H1 (cell line): ENCODE results near the gene FAM120B. TPM values are rescaled to one million over a fixed set of nuclear protein-coding genes. Genes with fewer than 3 reads are reported as not detected.
A peak's percentile ranks its signal among the peaks of the same experiment; 100 is the strongest.

Experiments
- CTCF ChIA-PET: fragments of 300-600 bp; sonication (Branson Sonifier 250); formaldehyde crosslinking; loops from one replicate; lab custom pipeline; 2021; ENCODE audit not compliant: partially characterized antibody; lab: Charles Lee
- POLR2A ChIA-PET: fragments of 300-600 bp; sonication (Branson Sonifier 250); formaldehyde crosslinking; loops from one replicate; lab custom pipeline; 2021; ENCODE audit warnings: inconsistent platforms; ENCODE audit not compliant: partially characterized antibody; lab: Charles Lee
- DNase-seq, 2 experiments: peaks; one replicate each; pipeline versions ENCODE4 v3.0.0 to v3.0.0-alpha.2; 2010 to 2022; ENCODE audit warnings: low spot score in 2 of 2, low read depth in 1 of 2, mixed read lengths in 1 of 2
- FAIRE-seq: peaks from 2 replicates; lab custom pipeline; 2011; peaks lifted over from hg19 to GRCh38; lab: Jason Lieb, UNC
- H2AFZ ChIP-seq: 2 replicates; pipeline ENCODE4 v1.8.1; 2012; ENCODE audit warnings: low read length, inconsistent platforms
- H2AK5ac ChIP-seq: 2 replicates; pipeline ENCODE4 v1.6.1; 2013; ENCODE audit warnings: low read depth, low read length
- H2BK120ac ChIP-seq: replicated peaks from 2 replicates; pipeline ENCODE3; 2013; ENCODE audit warnings: low read depth, low read length, inconsistent platforms
- H2BK12ac ChIP-seq: 2 replicates; pipeline ENCODE4 v1.6.1; 2013; ENCODE audit warnings: low read depth, low read length
- H2BK15ac ChIP-seq: 2 replicates; pipeline ENCODE4 v1.6.1; 2013; ENCODE audit warnings: low read length
- H2BK20ac ChIP-seq: 2 replicates; pipeline ENCODE4 v1.6.1; 2013; ENCODE audit warnings: low read length
- H2BK5ac ChIP-seq: 2 replicates; pipeline ENCODE4 v1.6.1; 2013; ENCODE audit warnings: low read depth, low read length
- H3K14ac ChIP-seq: 2 replicates; pipeline ENCODE4 v1.6.1; 2013; ENCODE audit warnings: inconsistent platforms; ENCODE audit not compliant: insufficient read length
- H3K18ac ChIP-seq: 2 replicates; pipeline ENCODE4 v1.6.1; 2013; ENCODE audit warnings: low read length; ENCODE audit errors: extremely low read depth
- H3K23ac ChIP-seq: 2 replicates; pipeline ENCODE4 v1.6.1; 2013; ENCODE audit warnings: inconsistent platforms; ENCODE audit not compliant: insufficient read length
- H3K23me2 ChIP-seq: 2 replicates; pipeline ENCODE4 v1.6.1; 2013; ENCODE audit warnings: low read depth, low read length
- H3K27ac ChIP-seq: 2 replicates; pipeline ENCODE4 v1.6.1; 2011; ENCODE audit warnings: low read depth, low read length, inconsistent platforms
- H3K27me3 ChIP-seq, 4 experiments: replicated peaks in 1 of 4; 1 replicate in 1 of 4; 2 replicates in 3 of 4; pipeline versions ENCODE4 v1.6.1 to v1.8.1; 2011 to 2013; ENCODE audit warnings: low read length in 3 of 4, mild to moderate bottlenecking in 3 of 4, inconsistent platforms in 2 of 4, mixed read lengths in 2 of 4, moderate library complexity in 1 of 4; ENCODE audit not compliant: control insufficient read depth in 3 of 4, insufficient read depth in 3 of 4; ENCODE audit errors: extremely low read depth in 1 of 4
- H3K36me3 ChIP-seq, 4 experiments: 2 replicates each; pipeline versions ENCODE4 v1.6.1 to v1.8.1; 2011 to 2013; ENCODE audit warnings: mild to moderate bottlenecking in 4 of 4, low read length in 3 of 4, moderate library complexity in 2 of 4, control low read depth in 1 of 4, inconsistent platforms in 1 of 4; ENCODE audit not compliant: insufficient read depth in 4 of 4, control insufficient read depth in 2 of 4
- H3K4ac ChIP-seq: replicated peaks from 2 replicates; pipeline ENCODE3; 2013; ENCODE audit warnings: low read length, low read depth, mixed read lengths, inconsistent platforms; ENCODE audit not compliant: insufficient read length
- H3K4me1 ChIP-seq, 4 experiments: replicated peaks in 1 of 4; 1 replicate in 1 of 4; 2 replicates in 3 of 4; pipeline versions ENCODE4 v1.6.1 to v1.8.1; 2011 to 2013; ENCODE audit warnings: low read length in 3 of 4, inconsistent platforms in 2 of 4, mixed read lengths in 1 of 4; ENCODE audit not compliant: insufficient read depth in 4 of 4, control insufficient read depth in 3 of 4
- H3K4me2 ChIP-seq, 2 experiments: 2 replicates each; pipeline versions ENCODE4 v1.6.1 to v1.8.1; 2011 to 2013; ENCODE audit warnings: low read depth in 2 of 2, low read length in 2 of 2, control low read depth in 1 of 2, inconsistent platforms in 1 of 2, mild to moderate bottlenecking in 1 of 2; ENCODE audit not compliant: insufficient read depth in 1 of 2
- H3K4me3 ChIP-seq, 4 experiments: fragments of 200-600, 300-600 bp in 1 of 4; sonication (generic), shearing (Covaris generic), sonication (Bioruptor Twin) in 1 of 4; 2 replicates each; pipeline versions ENCODE4 v1.5.1 to v1.8.1; 2011 to 2016; ENCODE audit warnings: low read length in 4 of 4, low read depth in 3 of 4, control low read depth in 2 of 4, inconsistent platforms in 2 of 4, mild to moderate bottlenecking in 2 of 4, mixed read lengths in 1 of 4, moderate library complexity in 1 of 4; ENCODE audit not compliant: insufficient read depth in 2 of 4; ENCODE audit errors: extremely low read depth in 1 of 4
- H3K56ac ChIP-seq: replicated peaks from 2 replicates; pipeline ENCODE3; 2013; ENCODE audit warnings: low read depth, mild to moderate bottlenecking, mixed read lengths, low read length, inconsistent platforms; ENCODE audit not compliant: insufficient read length
- H3K79me1 ChIP-seq: 2 replicates; pipeline ENCODE4 v1.6.1; 2013; ENCODE audit warnings: low read depth, low read length, control low read depth
- H3K79me2 ChIP-seq, 2 experiments: 2 replicates each; pipeline versions ENCODE4 v1.6.1 to v1.8.1; 2012 to 2013; ENCODE audit warnings: low read length in 2 of 2, mild to moderate bottlenecking in 2 of 2, inconsistent platforms in 1 of 2; ENCODE audit not compliant: insufficient read depth in 2 of 2, control insufficient read depth in 1 of 2
- H3K9ac ChIP-seq, 4 experiments: replicated peaks in 1 of 4; 1 replicate in 1 of 4; 2 replicates in 3 of 4; pipeline versions ENCODE4 v1.6.1 to v1.8.1; 2011 to 2013; ENCODE audit warnings: low read depth in 3 of 4, low read length in 3 of 4, control low read depth in 2 of 4, mild to moderate bottlenecking in 2 of 4, moderate library complexity in 2 of 4, inconsistent platforms in 1 of 4; ENCODE audit errors: extremely low read depth in 1 of 4
- H3K9me3 ChIP-seq, 2 experiments: 2 replicates each; pipeline versions ENCODE4 v1.6.1 to v1.8.1; 2012 to 2013; ENCODE audit warnings: mild to moderate bottlenecking in 2 of 2, moderate library complexity in 2 of 2, control low read depth in 1 of 2, inconsistent platforms in 1 of 2, low read depth in 1 of 2, low read length in 1 of 2, mixed read lengths in 1 of 2; ENCODE audit not compliant: insufficient read depth in 2 of 2
- H4K20me1 ChIP-seq, 2 experiments: replicated peaks in 1 of 2; 2 replicates each; pipeline versions ENCODE3 to v1.8.1; 2011 to 2013; ENCODE audit warnings: inconsistent platforms in 2 of 2, low read length in 2 of 2, mild to moderate bottlenecking in 1 of 2; ENCODE audit not compliant: insufficient read depth in 2 of 2, control insufficient read depth in 1 of 2
- H4K5ac ChIP-seq: 2 replicates; pipeline ENCODE4 v1.6.1; 2013; ENCODE audit warnings: low read length, low read depth, mixed read lengths, inconsistent platforms; ENCODE audit not compliant: insufficient read length
- H4K8ac ChIP-seq: 2 replicates; pipeline ENCODE4 v1.8.0; 2013; ENCODE audit warnings: mild to moderate bottlenecking, moderate library complexity, low read length, inconsistent platforms; ENCODE audit not compliant: insufficient read depth; ENCODE audit errors: extremely low read depth
- H4K91ac ChIP-seq: replicated peaks from 2 replicates; pipeline ENCODE3; 2013; ENCODE audit warnings: low read length, mixed read lengths, inconsistent platforms; ENCODE audit not compliant: insufficient read length
- FOSL1 ChIP-seq: IDR thresholded peaks from 2 replicates; pipeline ENCODE4 v1.6.1; 2011; ENCODE audit warnings: mild to moderate bottlenecking, low read depth, low read length, moderate library complexity; ENCODE audit not compliant: insufficient read depth
- WGBS, 2 experiments: shearing (Covaris generic) in 1 of 2; methylation state at CpG; one replicate each; pipeline versions ENCODE4 v1.1.6 to v1.1.7; 2013 to 2015; ENCODE audit warnings: low lambda C conversion rate in 2 of 2, mixed read lengths in 2 of 2, inconsistent platforms in 1 of 2, low coverage in 1 of 2, missing lambda C conversion rate in 1 of 2; ENCODE audit not compliant: insufficient replicate concordance in 2 of 2, insufficient coverage in 1 of 2, insufficient read length in 1 of 2; ENCODE audit errors: extremely low coverage in 1 of 2, missing lambda C conversion rate in 1 of 2; 5-methylcytosine and 5-hydroxymethylcytosine counted together
- long read RNA-seq, 2 experiments: library from RNA in 1 of 2; library from capped mRNA in 1 of 2; stranded (forward); transcript quantifications; one replicate each; pipeline ENCODE4 v2.0.0, GENCODE V29; 2021; ENCODE audit warnings: inconsistent platforms in 1 of 2
- polyA minus RNA-seq, 3 experiments: library from RNA; depleted of rRNA, polyadenylated mRNA; stranded (reverse); fragments of >200 nt; gene quantifications; 1 replicate in 2 of 3; 2 replicates in 1 of 3; pipeline ENCODE4 v1.2.3, GENCODE V29; 2011
- polyA plus RNA-seq, 7 experiments: library from polyadenylated mRNA; depleted of rRNA in 3 of 7; stranded (reverse) in 5 of 7; unstranded in 2 of 7; fragments of >200 nt in 5 of 7; fragments of 200-250 nt in 2 of 7; gene quantifications; 1 replicate in 5 of 7; 2 replicates in 1 of 7; 4 replicates in 1 of 7; pipeline versions ENCODE4 v1.2.1 to v1.2.3, GENCODE V29; 2011 to 2013; ENCODE audit warnings: missing spikeins in 2 of 7, mixed read lengths in 2 of 7
- total RNA-seq: library from RNA; stranded (reverse); fragmentation: NEBNext Ultra II Directional; extraction: Animal tissue kit (Norgen Biotek cat#: 25700); gene quantifications from 2 replicates; pipeline ENCODE4 v1.2.1, GENCODE V29; 2021
- TF ChIP-seq, protein P1 (sequence below): IDR thresholded peaks from 2 replicates; pipeline ENCODE4 v1.6.1; 2012; ENCODE audit warnings: inconsistent platforms

Gene FAM120B, protein sequence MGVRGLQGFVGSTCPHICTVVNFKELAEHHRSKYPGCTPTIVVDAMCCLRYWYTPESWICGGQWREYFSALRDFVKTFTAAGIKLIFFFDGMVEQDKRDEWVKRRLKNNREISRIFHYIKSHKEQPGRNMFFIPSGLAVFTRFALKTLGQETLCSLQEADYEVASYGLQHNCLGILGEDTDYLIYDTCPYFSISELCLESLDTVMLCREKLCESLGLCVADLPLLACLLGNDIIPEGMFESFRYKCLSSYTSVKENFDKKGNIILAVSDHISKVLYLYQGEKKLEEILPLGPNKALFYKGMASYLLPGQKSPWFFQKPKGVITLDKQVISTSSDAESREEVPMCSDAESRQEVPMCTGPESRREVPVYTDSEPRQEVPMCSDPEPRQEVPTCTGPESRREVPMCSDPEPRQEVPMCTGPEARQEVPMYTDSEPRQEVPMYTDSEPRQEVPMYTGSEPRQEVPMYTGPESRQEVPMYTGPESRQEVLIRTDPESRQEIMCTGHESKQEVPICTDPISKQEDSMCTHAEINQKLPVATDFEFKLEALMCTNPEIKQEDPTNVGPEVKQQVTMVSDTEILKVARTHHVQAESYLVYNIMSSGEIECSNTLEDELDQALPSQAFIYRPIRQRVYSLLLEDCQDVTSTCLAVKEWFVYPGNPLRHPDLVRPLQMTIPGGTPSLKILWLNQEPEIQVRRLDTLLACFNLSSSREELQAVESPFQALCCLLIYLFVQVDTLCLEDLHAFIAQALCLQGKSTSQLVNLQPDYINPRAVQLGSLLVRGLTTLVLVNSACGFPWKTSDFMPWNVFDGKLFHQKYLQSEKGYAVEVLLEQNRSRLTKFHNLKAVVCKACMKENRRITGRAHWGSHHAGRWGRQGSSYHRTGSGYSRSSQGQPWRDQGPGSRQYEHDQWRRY
- total RNA-seq, result 12.0 and 12.5 TPM in 2 replicates
- polyA plus RNA-seq (2011; rRNA removed), result 4.2 and 5.1 TPM in 2 replicates
- polyA plus RNA-seq (2011; cell fraction: cytosol; rRNA removed), result 5.8 TPM
- 11.3 TPM for polyA plus RNA-seq (2011; cell fraction: nucleus; rRNA removed)
- polyA plus RNA-seq (2012, experiment 1 of 2), result 6.9 to 9.1 TPM (median 8.0 TPM) in 4 replicates
- 1.6 TPM for polyA plus RNA-seq (2012, experiment 2 of 2)
- 8.2 TPM for polyA plus RNA-seq (2013, experiment 1 of 2)
- polyA plus RNA-seq (2013, experiment 2 of 2), result 8.6 TPM
- polyA minus RNA-seq (2011; rRNA and poly(A)+ RNA removed), result 22.0 and 30.5 TPM in 2 replicates
- 6.2 TPM for polyA minus RNA-seq (2011; cell fraction: cytosol; rRNA and poly(A)+ RNA removed)
- 35.7 TPM for polyA minus RNA-seq (2011; cell fraction: nucleus; rRNA and poly(A)+ RNA removed)
- long read RNA-seq, experiment 1, partial matches to known transcripts, result 5 of 13 reads
- long read RNA-seq, experiment 1, other reads (novel, unspliced or antisense), result 7 of 13 reads
- long read RNA-seq, experiment 2, full-length matches to known transcripts, result 1 of 5 reads
- long read RNA-seq, experiment 2, partial matches to known transcripts, result 2 of 5 reads
- long read RNA-seq, experiment 2, other reads (novel, unspliced or antisense), result 2 of 5 reads

DNA sequence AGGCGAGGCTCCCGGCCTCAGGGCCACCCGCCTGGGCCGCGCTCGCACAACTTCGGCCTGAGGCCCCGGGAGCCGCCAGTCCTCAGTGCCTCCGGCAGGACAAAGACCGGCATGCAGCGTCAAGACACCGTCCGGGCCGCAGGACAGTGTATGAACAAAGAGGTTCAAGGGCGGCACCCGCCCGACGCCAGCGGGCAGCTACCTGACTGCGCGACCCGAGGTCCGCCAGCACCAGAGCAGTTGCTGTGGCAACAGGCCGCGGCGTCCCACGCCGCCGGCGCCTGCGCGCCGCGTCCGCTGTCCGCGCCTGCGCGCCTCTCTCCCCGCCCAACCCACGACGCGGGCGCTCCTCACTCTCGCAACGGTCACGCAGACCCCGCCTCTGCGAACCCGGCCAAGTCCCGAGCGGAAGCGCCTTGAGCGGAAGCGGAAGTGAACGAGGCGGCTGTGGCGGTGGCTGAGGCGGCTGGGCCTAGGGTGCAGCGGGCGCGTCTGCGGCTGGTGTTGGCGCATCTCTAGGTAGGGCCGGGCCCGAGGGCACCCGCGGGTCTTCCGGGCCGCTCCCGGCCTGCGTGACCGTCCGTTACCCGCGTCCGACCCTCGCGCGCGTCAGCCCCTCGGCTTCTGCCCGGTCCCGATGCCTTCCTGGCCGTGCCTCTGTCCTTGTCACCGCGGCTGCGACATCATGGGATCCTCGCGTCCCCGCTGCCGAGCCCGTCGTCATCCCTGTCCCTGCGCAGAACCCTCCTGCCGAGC is at the start of gene FAM120B:
Gene FAM120B (plus strand): TSS at position 435 of the 756 bp plus-strand sequence. CDS start 10,633 bp downstream, outside the sequence.
- WGBS, 2 experiments, result 3% methylated on average over 74 of the region's 97 CpGs; no CpG with 5 or more reads in 1 of the 2 experiments
- peak within 1 kb of the TSS; percentile 83 for H3K4ac ChIP-seq
- H3K18ac ChIP-seq, result peak within 1 kb of the TSS; percentile 91
- peak within 1 kb of the TSS; percentile 55 to 72 (median 64) for H3K4me3 ChIP-seq
- peak; percentile 53 to 82 for DNase-seq
- H3K23ac ChIP-seq, result peak within 1 kb of the TSS; percentile 97
- peak within 1 kb of the TSS; percentile 71; the same call in 1 of the 2 replicates for H2BK12ac ChIP-seq
- peak within 1 kb of the TSS; percentile 93 for H4K8ac ChIP-seq
- peak within 1 kb of the TSS; percentile 95; the same call in 1 of the 2 replicates for H2AK5ac ChIP-seq
- H3K56ac ChIP-seq, result peak within 1 kb of the TSS; percentile 50
- H3K36me3 ChIP-seq, result peaks cover 0 to 13% (median 3%) of the 10 kb centered on the region in 4 experiments; a peak in 2 of 8 replicates
- peaks cover 0 to 9% (median 0%) of the 10 kb centered on the region in 4 experiments; a peak in 3 of 7 replicates for H3K4me1 ChIP-seq
- peak within 1 kb of the TSS; percentile 47; the same call in 1 of the 2 replicates for H2BK5ac ChIP-seq
- peaks cover 0 to 2% of the 10 kb centered on the region in 2 experiments for H4K20me1 ChIP-seq
- FAIRE-seq, result no peak
- CTCF ChIA-PET, result interaction anchor here (1.0 to 1.2 kb wide), 2 partner anchors 9 to 28 kb away, joined by 3 read pairs; no protein-coding TSS in a partner anchor
- peak within 1 kb of the TSS; percentile 12 for H2AFZ ChIP-seq
- peak within 1 kb of the TSS; percentile 56 for H2BK120ac ChIP-seq
- no peak within 1 kb of the TSS for H3K14ac ChIP-seq
- peak within 1 kb of the TSS in 3 of 4 experiments; percentile 45 to 66 (median 48); a peak in 6 of 7 replicates for H3K9ac ChIP-seq
- no peaks in the 10 kb centered on the region; the same call in 1 of the 2 replicates for H3K79me1 ChIP-seq
- H2BK15ac ChIP-seq, result peak within 1 kb of the TSS; percentile 37; the same call in 1 of the 2 replicates
- H3K79me2 ChIP-seq, result peaks cover 0 to 23% of the 10 kb centered on the region in 2 experiments; a peak in 2 of 4 replicates
- peak within 1 kb of the TSS; percentile 90 to 93 for H3K4me2 ChIP-seq
- H4K91ac ChIP-seq, result peak within 1 kb of the TSS; percentile 76
- peak within 1 kb of the TSS; percentile 32 for H4K5ac ChIP-seq
- peaks cover 16% of the 10 kb centered on the region; the same call in 1 of the 2 replicates for H3K23me2 ChIP-seq
- H3K27me3 ChIP-seq, result peaks cover 0 to 28% (median 18%) of the 10 kb centered on the region in 4 experiments; a peak in 6 of 7 replicates
- POLR2A ChIA-PET, result interaction anchor here (0.7 to 2.2 kb wide), 6 partner anchors 9 to 117 kb away, joined by 3 to 10 read pairs (median 5); partner anchors contain the start of gene DLL1
- H3K9me3 ChIP-seq, result peaks cover 17 to 23% of the 10 kb centered on the region in 2 experiments
- H3K27ac ChIP-seq, result no peak within 1 kb of the TSS
- H2BK20ac ChIP-seq, result peak within 1 kb of the TSS; percentile 6; the same call in 1 of the 2 replicates
- no peak for TF ChIP-seq FOSL1
- TF ChIP-seq, protein P1, sequence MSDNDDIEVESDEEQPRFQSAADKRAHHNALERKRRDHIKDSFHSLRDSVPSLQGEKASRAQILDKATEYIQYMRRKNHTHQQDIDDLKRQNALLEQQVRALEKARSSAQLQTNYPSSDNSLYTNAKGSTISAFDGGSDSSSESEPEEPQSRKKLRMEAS, result no peak; the same call in none of the 2 replicates
